Forelimb muscle (tissue), 1 donor: ENCODE measurements around the gene ALG1. TPM values are rescaled to one million over a fixed set of nuclear protein-coding genes. Genes with fewer than 3 reads are reported as not detected.
"Not testable (repeated sequence)": the region's sequence is repeated elsewhere in the genome, so short reads cannot be mapped to it uniquely, and the experiment has no call there.

Experiments used
- DNase-seq: peaks from one replicate; pipeline ENCODE4 v3.0.0-alpha.2; 2013; ENCODE audit warnings: low read depth
- polyA plus RNA-seq: library from polyadenylated mRNA; unstranded; fragments of 120-200 nt; gene quantifications from one replicate; pipeline ENCODE4 v1.2.1, GENCODE V29; 2013; ENCODE audit not compliant: insufficient read length

Gene ALG1
- polyA plus RNA-seq, 1 donor = 10.2 TPM

DNA sequence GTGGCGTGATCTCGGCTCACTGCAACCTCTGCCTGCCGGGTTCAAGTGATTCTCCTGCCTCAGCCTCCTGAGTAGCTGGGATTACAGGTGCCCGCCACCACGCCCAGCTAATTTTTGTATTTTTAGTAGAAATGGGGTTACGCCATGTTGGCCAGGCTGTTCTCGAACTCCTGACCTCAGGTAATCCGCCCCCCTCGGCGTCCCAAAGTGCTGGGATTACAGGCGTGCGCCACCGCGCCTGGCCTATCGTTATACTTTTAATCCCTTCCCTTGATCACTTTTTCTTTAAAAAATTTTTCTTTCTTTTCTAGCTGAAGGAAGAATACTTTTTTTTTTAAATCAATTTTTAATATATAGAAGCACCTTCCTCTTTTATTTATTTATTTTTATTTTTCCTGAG, 2.1 kb downstream of the ALG1 start:
- not testable (repeated sequence) for DNase-seq

DNA sequence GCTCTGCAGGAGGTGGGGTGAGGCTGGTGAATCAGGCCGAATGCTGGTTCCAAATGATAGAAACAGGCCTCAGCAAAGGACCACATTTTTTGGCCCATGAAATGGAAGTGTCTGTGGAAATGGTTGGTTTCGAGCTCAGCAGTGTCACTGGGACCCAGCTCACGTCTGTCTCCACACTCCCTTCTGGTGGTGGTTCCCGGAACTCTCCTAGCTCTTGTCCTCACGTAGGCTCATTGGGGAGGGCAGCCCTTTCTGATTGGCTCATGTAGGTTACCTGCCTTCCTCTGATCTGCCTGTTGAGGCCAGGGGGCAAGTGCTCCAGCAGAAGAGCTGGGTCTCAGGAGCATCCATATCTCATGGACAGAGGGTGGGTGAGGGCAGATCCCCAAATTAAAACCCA, 4.0 kb downstream of the ALG1 start:
- no peak for DNase-seq

DNA sequence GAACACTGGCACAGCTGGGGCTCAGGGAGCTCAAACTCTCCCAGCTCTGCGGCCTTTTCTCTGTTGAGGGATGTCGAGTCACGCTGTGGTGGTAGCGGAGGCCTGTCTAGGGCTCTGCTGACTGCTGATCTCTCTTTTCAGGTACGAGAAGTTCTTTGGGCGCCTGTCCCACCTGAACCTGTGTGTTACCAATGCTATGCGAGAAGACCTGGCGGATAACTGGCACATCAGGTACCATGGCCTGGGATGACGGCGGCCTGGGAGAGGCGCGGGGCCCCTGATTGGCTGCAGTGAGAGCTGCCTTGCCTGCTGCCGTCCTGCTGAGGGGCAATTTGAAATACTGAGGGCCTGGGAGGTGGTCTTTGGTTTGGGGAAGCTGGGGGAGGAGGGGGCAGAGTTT, 5.7 kb downstream of the ALG1 start:
- no peak for DNase-seq

DNA sequence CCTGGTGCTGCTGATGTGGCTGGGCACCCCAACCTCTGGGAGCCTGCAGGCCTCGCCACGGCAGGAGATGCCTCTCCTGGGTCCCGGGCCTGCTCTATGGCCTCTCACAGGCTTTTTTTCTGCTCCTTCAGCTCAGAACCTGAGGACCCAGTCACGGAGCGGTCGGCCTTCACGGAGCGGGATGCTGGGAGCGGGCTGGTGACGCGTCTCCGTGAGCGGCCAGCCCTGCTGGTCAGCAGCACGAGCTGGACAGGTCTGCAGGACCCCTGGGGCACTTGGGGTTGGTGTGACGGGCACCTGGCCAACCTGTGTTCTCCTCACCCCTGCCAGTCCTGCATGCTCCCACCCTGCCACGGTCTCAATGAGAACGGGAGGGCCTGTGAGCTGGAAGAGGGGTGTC, 7.0 kb downstream of the ALG1 start:
- DNase-seq = no peak

DNA sequence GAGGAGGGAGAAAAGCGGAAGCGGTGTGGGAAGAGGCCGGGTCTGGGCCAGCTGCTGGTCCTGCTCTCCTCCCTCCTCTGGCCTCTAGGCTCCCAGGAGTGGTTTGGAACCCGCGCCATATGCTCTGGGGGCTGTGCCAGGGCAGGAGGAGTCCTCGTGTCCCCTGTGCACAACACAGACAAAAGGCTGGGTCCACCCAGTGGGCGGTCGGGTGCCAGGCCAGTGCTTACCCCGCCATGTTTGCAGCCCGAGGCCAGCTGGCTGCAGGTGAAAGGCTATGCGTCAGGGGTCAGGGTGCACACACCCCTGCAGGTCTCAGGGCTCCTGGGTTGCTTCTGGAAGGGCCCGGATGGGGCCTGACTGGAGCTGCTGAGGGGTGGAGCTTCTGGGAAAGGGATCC, 8.8 kb downstream of the ALG1 start:
- not testable (repeated sequence) for DNase-seq

DNA sequence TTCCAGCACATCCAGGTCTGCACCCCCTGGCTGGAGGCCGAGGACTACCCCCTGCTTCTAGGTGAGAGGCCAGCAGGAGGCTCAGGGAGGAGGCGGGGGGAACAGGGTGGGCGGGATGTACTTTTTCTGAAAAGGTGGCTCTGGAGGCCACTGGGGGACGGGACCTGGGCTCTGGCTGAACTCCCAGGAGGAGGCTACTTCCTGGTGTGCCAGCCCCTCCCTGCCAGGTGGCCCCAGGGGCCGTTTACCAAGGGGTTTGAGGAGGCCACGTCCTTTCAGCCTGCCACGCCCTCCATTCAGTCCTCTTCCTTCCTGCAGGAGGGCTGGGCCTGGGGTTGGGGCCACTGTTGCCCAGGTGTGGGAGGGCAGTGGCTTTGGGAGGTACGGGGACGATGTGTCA, 9.4 kb downstream of the ALG1 start:
- not testable (repeated sequence) for DNase-seq

DNA sequence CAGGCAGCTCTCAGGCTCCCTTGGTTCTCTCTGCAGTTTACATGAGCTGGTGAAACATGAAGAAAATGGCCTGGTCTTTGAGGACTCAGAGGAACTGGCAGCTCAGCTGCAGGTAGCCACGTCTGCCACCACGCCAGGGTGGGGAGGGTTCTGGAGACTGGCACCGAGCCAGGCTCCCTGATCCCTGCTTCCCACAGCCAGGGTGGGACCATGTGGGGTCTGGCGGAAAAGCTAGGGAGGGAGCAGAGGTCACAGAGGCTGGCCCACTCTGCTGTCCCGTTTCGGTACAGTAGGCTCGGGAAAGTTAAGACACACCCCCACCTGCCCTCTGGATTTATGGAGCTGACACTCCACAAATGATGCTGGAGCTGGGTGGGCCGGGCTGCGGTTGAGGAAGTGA, 12.0 kb downstream of the ALG1 start:
- DNase-seq = not testable (repeated sequence)

DNA sequence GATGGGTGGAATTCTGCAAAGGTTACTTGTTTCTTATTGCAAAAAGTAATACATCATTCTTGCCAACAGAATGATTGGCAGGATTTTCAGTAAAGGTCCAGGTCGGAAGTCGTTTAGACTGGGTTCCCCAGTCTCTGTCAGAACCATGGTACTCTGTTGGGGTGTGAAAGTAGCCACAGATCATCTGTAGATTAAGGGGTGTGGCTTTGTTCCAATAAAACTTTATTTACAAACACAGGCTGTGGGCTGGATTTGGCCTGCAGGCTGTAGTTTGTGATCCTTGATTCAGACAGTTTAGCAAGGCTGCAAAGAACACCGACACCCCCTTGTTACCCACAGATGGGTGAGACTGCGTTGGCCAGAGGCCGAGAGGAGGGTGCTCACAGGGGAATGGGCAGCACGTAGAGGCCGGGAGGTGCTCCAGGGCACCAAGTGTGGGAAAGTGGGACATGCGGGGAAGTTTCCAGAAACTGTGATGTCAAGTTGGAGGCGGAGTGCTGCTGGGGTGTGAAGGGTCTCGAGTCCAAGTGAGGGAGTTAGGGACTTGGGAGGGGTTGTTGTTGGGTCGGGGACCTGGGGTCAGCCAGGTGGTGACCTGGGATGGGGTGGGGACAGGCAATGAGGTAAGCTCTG, 12.6 kb downstream of the ALG1 start:
- DNase-seq = not testable (repeated sequence)

DNA sequence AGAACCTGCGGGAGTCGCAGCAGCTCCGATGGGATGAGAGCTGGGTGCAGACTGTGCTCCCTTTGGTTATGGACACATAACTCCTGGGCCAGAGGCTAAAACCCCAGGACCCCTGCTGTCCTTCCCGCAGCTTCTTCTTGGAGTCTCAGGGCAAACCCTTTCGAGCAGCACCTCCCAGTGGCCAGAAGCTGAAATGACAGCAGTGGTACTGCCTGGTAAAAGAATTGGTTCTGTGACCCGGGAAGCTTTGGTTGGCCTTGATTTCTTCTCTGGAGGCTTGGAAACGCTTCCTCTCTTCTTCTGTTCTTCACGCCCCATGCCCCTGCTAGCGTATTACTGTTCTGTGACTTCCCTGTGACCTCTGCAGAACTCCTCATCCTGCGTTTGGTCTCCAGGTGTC, 13.2 kb downstream of the ALG1 start:
- not testable (repeated sequence) for DNase-seq

DNA sequence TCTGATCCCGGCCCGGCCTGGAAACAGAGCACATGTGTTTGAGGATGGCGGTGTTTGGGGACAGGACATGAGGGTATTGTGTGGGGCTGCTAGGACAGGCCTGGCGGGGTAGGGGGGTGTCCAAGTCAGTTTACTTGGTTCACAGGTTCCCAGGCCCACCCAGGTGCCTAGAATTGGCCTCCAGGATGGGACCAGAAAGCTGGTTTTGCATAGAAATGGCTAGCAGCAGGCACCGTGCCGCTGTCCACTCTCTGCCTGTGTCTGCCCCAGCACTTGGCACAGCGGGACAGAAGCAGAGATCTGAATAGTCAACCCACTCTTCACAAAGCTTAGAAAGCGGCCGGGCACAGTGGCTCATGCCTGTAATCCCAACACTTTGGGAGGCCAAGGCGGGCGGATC, 14.1 kb downstream of the ALG1 start:
- DNase-seq = not testable (repeated sequence)

DNA sequence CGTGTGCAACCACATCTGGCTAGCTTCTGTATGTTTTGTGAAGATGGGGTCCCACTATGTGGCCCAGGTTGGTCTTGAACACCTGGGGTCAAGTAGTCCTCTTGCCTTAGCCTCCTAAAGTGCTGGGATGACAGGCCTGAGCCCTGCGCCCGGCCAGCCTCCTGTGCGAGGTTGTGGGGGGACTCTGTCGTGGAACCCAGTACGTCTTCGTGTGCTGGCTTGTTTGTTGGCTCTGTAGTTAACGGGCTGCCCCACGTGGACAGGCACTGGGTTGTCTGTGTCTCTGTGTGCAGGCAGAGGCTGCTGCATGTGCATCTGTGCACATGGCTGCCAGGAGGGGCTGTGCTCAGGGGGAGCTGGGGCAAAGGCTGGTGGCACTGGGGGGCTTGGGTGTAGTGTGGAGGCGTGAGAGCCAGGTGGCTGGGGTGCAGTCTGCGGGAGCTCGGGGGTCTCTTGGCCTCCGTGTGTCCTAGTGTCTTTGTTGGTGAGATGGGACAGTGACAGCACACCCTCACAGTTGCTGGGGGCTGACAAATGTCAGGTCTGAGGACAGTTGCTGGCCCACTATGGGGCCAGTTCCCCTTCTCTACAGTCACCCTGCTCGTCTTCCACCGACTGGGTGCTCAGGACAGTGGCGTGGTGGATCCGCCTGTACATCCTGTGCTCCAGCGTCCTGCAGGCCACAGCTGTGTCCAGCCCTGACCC, 16.6 kb downstream of the ALG1 start:
- DNase-seq = not testable (repeated sequence)

DNA sequence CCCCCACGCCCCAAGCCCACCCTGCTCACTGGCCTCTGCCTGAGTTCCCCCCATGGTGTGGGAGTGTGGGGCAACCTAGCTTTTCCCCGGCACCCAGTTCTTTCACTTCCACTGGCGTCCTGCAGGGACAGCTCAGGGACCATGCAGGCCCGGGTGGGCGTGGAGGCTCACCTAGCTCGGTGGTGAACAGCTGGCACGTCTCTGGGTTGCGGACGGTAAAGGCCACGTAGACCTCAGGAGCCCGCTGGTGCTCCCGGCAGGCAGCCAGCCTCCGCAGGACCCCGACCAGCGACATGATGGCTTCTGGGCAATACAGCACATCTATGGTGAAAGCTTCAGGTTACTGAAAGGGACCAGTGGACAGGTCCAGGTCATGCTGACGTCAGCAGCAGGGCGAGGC, 17.3 kb downstream of the ALG1 start:
- not testable (repeated sequence) for DNase-seq

DNA sequence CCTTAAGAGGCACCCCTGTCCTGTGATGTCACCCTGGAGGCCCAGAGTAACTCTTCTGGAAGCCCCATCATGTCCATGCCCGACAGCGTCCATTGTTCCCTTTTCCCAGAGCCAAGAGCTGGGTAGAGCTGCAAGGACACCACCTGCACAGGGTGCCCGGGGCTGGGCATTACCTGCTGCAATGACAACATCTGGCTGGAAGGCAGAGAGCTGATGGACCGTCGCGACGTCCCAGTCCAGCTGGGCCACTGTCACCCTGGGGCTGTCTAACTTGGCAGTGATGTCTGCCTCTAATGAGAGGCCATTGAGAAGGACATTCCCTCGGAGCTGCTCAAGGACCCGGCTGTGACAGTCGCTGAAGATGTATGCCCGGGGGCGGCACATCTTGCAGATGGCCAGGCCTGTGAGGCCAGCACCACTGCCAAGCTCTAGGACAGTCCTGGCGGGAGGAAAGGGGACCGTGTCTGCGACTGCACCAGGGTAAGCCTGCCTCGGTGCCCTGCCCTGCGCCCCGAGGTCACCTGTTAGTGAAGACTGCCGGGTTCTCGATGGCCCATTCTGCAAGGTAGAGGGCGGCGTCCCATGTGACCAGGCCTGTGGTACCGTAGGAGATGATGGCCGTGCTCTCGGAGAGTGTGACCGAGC, 18.4 kb downstream of the ALG1 start:
- not testable (repeated sequence) for DNase-seq

DNA sequence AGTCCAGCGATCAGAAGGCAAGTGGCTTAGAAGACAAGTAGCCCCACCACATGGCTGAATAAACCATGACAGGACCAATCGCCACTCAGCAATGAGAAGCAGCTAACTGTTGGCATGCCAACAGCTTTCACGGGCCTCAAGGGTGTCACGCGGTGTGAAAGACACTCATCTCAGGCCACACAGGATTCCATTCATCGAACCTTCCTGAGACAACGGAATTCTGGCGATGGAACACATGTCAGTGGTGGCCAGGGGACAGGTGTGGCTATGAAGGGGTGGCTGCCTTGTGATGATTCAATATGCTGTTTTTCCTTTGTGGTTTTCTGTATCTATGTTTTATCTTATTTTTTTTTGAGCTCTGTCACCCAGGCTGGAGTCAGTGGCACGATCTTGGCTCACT, 18.9 kb downstream of the ALG1 start:
- not testable (repeated sequence) for DNase-seq

DNA sequence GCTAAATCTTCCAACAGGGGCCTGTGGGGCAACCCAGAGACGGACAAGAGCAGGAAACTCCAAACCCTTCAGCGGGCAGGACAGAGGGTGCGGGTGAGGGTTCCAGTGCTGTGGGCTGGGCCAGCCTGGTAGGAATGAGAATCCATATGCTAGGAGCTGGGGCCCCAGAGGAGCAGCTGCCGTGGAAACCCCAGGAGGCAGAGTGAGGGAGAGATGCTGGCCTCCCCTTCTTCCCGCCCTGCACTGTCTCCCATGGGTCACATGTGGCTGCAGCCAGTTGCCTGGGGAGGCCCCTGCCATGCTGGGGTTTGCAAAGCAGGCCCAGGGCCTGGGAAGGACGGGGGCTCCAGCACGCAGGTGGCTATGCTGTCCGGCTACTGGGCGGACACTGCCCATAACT, 21.4 kb downstream of the ALG1 start:
- DNase-seq = not testable (repeated sequence)

DNA sequence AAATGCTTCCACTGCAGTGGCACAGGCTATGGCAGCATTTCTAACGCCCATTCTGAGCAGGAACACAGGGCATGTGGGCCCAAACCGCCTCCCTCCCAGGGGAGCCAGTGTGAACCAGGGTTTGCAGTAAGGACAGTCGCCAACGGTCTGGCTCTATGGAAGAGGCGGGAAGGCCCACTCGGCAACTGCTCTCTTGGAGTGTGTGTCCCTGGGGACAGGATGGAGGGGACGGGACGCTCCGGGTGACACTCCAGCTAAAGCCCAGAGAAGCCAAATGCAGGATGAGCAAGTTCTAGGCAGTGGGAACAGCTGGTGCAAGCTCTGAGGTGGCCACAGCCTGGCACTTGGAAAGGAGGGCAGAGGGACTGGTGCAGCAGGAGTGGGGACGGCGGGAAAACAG, 22.1 kb downstream of the ALG1 start:
- DNase-seq = not testable (repeated sequence)

DNA sequence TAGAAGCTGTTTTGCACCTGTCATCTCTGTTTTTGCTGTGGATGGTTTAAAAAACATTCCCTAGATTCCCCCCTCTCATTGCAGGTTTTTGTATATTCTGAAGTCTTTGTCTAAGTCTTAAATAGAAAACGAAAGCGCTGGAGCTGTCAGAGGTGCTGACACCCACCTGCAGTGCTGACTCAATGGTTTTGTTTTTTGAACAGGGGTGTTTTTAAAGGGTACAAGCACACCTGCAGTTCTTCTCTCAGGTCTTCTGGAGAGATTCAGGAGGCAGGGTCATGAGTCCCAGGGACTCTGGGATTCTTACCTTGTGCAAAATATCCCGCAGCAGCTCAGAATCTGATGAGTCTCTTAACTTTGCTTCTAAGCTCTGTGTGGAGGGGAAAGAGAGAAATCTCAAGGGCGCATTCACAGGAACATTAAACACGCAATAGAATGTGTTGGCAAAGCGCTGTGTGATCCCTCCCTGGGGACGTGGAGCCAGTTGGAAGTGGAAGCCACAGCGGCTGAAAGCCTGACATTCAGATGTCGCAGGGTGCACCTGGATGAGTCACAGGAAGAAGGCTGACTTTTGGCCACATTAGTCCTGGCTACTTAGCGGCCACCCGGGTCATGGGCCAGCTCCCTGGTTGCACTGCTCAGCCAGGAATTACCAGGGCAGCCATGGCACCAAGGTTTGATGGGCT, 23.6 kb downstream of the ALG1 start:
- not testable (repeated sequence) for DNase-seq

DNA sequence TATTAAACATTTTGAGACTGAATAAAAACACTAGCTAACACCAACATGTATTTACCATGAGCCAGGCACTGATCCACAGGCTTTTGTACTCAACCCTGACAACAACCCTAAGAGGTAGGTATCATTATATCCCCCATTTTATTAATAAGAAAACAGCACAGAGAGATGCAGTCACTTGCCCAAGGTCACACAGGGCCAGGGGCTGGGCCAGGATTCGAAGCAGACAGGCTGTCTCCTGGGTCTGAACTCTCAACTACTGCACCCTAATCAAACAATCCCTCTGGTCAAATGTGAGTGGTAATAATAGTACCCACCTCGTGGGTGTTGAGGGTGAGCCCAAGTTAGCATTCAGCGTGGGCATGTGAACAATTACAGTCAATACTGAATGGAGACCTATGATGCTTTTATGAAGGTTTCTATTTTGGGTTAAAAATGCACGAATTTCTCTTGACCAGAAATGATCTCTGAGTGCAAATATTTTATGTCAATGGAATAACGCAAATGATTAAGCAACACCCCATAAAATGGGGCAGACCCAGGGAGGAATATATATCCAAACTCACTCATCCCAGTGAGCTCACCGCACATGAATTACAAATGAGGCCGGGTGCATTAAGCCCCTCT, 24.9 kb downstream of the ALG1 start:
- not testable (repeated sequence) for DNase-seq

DNA sequence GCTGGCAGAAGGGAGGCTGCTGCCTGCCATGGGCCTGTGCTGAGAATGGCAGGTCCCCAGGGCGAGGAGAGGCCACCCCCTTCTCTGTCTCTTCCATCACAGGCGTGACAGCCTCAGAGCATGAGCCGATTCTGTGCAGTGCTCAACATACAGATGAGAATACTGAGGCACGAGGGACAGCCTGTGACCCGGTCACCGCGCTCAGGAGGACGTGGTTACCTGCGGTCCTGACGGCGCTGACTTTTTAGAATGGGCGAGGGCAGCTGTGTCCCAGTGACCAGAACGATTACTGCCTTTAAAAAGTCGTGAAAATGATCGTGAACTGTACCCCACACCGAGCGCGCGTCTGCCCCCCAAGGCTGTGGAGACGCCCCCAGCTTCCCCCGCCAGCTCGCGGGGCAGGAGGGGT, 25.4 kb downstream of the ALG1 start:
- DNase-seq = not testable (repeated sequence)

DNA sequence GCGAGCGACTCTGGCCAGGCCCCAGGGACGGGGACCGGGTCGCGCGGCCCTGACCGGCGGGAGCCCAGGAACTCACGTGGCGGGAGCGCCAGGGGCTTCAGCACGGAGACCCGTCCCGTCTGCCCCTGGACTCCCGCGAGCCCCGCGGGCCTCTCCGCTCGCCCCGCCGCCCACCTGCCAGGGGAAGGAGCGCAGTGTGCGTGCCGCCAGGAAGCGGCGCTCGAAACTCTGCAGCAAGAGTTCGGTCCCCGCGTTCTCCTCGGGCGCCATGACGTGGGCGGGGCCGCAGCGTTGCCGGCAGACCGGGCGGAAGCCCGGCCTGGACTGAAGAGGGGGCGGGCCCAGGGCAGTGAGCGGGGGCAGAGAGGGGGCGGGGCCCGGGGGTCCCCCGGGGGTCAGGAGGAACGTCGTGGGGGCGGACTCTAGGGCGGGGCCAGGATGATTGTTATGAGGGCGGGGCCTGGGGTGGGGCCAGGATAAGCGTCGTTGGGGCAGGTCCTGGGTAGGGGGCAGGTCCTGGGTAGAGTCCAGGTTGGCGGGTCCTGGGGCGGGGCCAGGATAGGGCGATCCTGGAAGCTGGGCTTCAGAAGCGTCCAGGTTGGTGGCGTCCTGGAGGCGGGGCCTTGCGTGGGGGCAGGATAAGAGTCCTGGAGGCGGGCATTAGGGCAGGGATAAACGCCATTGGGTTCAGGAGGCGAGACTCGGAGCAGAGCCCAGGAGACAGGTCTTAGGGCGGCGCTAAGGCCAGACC, 26.0 kb downstream of the ALG1 start, which contains the start of gene EEF2KMT:
Gene EEF2KMT (minus strand): TSS at position 326 of the 751 bp plus-strand sequence. CDS start 56 bp downstream, at position 270.
- DNase-seq = peak; percentile 90
